Measurements from ENCODE around the gene FNBP1.

FNBP1 gene

DNA sequence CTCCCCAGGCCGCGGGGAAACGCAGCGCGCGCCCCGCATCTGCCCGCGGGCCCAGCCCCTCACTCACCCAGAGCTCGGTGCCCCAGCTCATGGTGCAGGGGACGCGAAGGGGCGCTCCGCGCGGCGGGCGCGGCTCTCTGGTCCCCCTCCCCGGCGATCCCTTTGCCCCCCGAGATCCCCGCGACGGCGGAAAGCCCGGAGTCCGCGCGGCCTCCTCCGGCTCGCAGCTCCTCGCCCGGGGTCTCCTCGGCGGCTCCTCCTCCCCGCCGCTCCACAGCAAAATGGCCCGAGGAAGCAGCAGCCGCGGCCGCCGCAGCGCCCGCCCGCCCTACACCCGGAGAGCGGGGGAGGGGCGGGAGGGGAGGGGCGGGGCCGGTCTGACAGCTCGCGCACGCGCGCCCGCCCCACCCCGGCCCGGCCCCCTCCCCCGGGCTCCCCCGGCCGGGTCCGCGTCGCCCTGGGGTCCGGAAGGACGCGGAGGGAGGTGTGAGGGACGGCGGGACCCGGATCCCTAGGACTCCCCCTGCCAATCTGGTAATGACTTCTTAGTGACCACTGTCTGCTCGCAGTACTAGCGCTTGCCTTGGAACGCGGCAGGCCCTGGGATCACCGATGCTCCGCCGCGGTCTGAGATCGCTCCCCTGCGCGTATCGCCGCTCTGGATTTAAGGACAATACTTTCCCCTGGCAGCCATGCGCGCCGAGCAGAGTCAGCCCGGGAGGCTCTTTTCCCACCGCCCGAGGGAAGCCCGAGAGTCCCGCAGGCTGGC, at the start of gene FNBP1:
Gene FNBP1, minus strand, starts transcription at position 305 of the 769 bp plus-strand sequence. Its CDS starts 214 bp downstream, at position 91.
- FAIRE-seq, result no peak

DNA sequence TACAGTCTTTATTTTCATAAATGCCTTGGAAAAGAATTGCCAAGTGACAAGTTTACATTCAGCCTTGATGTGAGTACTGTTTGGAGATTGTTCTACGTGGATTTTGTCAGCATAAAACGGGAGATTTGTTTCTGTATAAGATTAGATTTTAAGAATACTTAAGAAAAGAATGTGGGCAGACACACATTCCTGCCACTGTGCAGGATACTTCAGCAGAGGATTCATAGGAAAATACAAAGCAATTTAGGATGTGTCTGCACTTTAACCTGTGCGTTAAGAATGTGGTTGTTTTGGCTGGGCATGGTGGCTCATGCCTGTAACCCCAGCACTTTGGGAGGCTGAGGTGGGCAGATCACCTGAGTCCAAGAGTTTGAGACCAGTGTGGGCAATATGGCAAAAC, 47.9 kb upstream of the FNBP1 start:
- FAIRE-seq, result no peak

DNA sequence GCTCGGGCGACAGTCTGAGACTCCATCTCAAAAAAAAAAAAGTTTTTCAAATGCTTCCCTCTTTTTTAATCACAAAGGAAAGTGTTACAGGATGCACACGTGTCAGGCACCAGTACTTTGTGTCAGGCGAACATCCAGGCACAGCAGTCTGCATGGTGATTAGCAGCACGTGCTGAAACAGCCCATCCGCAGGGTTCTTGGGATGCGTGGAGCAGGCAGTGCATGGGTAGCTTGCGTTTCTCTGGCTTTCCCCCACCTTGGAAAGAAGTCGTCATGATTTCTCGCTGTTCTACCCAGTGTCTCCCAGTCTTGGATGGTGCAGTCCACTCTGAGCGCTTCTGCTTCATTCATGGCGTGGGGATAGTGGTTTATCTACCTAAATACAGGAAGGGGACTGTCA, 46.2 kb upstream of the FNBP1 start:
- FAIRE-seq, result no peak

DNA sequence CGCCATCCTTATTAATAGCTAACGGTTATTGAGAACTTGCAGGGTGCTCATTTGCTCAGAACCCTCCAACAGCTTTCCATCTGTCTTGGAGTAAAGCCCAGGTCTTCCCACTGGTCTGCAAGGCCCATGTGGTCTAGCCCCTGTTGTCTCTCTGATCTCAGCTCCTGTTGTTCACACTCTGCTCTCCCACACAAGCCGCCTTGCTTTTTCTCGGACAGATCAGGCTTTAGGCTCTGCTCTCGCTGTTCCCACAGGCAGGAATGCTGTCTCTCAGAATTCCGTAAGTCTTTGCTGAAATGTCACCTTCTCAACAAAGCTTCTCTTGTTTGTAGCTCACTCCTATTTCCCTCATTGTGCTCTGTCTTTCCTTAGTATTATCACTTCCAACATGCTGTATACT, 45.1 kb upstream of the FNBP1 start:
- FAIRE-seq, result no peak

DNA sequence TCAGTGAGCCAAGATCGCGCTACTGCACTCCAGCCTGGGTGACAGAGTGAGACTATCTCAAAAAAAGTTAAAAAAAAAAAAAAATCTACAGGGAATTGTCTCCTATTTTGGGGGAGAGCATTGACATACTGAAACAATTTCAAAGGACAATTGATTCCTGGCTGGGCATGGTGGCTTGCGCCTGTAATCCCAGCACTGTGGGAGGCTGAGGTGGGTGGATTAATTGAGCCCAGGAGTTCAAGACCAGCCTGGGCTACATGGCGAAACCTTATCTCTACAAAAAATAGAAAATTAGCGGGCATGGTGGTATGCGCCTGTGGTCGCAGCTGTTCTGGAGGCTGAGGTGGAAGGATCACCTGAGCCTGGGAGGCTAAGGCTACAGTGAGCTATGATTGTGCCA, 41.3 kb upstream of the FNBP1 start:
- no peak for FAIRE-seq

DNA sequence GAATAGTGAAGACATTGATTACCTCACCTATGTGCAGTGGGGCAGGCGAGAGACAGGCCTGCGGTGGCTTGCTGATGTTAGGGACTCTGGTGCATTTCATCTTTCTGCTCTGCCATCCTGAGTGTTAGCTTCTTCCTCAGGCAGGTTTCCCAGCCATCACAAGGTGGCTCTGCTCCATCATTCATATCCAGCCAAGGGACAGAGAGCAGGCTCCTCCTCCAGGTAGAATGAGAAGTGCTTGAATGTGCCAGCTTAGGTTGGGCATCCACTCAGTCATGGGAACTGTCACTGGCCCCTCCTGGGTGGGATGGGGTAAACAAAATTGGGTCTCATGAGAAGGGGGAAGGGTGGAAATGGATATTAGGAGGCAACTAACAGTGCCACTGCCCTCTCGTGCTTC, 35.6 kb upstream of the FNBP1 start:
- no peak for FAIRE-seq

DNA sequence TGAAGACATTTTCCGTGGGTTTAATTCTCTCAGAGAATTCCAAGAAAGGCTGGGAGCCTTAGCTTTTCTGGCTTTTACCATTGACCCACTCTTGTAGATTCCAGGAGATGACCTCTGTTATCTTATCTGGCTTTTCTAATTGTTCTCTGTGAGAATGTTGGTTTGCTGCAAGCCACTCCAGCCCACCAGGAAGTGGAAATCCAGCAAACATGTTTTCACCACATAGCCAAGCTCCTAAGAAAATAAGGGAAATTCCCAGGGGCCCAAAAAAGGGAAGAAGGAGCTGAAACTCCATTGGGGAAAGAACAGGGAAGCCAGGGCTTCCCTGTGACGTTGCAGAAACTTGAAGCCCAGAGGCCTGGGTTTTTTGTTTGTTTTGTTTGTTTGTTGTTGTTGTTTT, 30.4 kb upstream of the FNBP1 start:
- no peak for FAIRE-seq

DNA sequence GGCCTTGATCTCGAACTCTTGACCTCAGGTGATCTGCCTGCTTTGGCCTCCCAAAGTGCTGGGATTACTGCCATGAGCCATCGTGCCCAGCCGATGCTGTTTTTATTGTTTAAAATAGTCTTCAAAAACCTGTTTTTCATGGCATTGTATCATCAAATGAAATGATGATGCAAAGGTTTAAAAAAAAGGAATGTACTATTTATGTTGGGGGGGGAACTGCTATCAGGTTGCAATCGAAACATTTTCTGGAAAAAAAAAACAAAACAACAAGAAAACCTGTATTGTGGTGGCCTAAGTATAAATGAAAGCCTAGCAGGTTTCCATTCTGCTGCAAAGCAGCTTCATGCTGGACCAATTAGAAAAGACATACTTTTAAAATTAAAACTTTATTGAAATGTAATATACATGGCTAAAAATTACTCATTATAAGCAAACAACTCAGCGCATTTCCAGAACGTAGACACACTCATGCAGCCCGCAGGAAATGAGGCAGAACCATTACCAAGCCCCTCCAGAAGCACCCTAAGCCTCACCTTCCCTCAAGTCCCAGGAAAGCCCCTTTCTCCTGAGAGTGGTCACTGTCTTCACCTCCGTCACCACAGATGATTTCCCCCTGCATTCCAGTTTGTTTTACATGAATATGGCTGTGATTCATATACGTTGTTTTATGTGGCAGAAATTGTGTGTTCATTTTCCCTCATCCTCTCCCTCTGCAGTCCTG, 29.7 kb upstream of the FNBP1 start:
- FAIRE-seq, result no peak

DNA sequence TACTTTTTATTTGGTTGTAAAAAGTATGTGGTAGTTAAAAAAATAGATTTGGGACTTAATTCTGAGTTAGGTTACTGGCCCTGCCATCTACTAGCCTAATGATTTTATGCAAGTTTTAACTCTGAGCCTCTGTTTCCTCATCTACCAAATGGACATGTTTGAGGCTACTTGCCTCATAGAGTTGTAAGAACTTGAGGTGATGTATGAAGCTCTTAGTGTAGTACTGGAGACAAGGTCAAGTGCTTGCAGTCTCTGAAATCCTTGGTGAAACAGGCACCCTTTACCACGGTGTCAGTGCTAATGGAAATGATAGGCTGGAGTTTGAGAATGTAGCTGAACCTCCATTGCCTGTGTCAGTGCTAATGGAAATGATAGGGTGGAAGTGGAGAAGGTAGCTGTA, 26.1 kb upstream of the FNBP1 start:
- FAIRE-seq, result no peak

DNA sequence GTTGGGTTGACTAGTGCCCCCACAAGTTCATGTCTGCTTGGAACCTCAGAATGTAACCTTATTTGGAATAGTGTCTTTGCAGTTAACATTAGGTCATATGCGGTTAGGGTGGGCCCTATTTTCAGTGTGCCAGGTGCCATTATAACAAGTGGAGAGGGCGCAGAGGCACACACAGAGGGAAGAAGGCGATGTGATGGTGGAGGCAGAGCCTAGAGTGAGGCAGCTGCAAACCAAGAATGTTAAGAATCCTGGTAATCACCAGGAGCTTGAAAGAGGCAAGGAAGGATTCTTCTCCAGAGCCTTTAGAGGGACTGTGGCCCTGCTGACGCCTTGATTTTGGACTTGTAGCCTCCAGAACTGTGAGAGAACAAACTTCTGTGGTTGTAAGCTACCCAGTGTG, 21.6 kb upstream of the FNBP1 start:
- FAIRE-seq, result no peak

DNA sequence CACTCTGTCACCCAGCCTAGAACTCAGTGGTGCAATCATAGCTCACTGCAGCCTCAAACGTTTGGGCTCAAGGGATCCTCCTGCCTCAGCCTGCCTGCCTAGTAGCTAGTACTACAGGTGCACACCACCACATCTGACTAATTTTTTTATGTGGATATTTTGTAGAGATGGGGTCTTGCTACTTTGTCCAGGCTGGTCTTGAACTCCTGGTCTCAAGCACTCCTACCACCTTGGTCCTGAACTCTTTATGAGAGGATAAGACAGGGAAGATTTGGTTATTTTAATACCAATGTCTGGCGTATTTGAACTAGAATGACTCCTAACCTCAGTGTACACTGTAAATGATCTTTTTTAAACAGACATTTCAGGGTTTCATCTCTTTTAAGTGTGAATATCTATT, 19.8 kb upstream of the FNBP1 start:
- no peak for FAIRE-seq

DNA sequence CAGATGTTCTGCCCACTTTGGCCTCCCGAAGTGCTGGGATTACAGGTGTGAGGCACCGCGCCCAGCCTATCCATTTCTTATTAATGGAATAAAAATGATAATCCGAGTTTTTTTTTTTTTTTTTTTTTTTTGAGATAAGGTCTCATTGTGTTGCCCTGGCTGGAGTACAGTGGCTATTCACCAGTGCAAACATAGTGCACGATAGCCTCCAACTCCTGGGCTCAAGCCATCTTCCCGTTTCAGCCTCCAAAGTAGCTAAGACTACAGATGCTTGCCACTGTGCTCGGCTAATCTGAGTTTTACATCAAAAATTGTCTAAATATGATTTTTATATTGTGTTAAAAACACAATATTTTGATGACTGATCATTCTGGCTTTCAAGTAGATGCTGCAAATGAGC, 17.3 kb upstream of the FNBP1 start:
- FAIRE-seq, result no peak

DNA sequence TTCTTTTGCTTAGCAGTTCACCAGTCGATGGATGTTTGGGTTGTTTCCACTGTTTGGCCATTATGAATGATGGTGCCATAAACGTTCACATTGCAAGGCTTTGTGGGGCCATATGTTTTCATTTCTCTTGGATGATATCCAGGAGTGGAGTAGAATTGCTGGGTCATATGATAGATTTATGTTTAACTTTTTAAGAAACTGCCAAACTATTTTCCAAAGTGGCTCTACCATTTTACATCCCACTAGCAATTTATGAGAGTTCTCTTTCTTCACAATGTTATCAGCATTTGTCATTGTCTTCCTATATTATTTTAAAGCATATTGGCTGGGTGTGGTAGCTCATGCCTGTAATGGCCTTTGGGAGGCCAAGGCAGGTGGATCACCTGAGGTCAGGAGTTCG, 15.9 kb upstream of the FNBP1 start:
- no peak for FAIRE-seq

DNA sequence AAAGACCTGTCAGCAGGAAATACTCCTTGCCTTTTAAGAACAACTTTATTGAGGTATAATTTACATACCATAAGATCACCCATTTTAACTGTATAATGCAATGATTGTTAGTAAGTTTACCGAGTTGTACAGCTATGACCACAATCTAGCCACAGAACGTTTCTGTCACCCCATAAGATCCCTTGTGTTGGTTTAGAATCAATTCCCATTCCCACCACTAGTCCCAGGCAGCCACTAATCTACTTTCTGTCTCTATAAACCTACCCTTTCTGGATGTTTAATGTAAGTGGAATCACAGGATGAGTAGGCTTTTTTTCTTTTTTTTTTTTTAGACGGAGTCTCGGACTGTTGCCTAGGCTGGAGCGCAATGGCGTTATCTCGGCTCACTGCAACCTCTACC, 15.2 kb upstream of the FNBP1 start:
- FAIRE-seq, result no peak

DNA sequence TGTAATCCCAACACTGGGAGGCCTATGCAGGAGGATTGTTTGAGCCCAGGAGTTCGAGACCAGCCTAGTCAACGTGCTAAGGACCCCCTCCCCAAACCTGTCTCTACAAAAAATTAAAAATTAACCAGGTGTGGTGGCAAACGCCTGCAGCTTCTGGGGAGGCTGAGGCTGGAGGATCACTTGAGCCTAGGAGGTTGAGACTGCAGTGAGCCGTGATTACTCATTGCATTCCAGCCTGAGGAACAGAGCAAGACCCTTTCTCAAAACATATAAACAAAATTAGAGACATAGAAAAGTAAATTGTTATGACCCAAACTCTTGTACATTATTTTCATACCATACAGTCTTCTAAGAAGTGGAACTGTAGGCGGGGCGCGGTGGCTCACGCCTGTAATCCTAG, 11.8 kb upstream of the FNBP1 start:
- FAIRE-seq, result no peak

DNA sequence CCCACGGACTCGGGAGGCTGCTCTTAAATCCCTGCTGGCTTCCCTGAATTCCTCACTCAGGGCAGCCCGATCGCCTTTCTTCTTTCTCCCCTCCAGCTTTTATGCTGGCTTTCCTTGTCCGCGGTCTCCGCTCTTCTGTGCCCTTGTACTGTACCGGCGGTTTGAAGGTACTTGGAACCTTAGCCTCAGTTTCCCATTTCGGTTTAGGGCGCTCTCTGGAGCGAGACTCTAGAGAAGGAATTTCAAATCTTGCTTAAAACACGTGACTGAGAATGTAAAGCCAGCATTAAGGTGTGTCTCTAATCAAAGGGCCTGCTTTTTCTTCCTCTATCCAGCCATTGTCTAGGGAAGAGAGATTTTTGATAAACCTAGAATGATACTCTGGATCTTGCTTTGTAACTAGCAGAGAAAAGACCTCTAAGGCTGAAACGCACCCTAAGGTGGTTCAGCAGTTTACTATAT, 11.4 kb upstream of the FNBP1 start:
- no peak for FAIRE-seq

DNA sequence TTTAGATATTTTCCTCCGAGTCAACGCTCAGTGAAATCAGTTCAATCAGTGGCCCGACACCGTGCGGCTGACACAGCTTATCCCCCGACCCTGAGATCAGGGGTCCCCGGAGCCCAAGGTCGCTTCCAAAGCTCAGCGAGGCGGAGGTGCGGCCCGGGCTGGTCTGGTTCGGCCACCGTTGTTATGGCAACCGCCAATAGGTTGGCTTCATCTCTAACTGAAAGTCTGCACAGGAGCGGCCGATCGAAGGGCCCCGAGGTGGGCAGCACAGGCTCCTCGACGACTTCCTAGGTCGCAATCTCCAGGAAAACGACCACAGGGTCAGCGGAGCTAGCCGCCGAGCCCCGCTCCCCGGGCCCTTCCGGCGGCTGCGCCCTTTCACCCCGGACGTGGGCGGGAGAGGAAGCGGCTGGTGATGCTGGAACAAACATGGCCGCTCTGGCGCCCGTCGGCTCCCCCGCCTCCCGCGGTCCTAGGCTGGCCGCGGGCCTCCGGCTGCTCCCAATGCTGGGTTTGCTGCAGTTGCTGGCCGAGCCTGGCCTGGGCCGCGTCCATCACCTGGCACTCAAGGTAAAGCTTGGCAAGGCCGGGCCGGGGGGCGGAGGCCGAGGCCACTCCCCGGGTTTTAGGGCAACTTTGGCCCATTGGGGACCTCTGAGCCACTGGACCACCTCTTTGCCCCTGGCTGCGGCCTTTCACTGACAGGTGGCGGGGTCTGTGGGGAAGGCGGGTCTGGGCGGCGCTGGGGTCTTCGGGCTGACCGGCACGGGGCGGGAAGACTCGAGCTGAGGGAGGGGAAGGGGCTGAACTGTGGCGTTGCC, 10.7 kb upstream of the FNBP1 start, which contains the start of gene GPR107:
Gene GPR107, plus strand, starts transcription at position 403 of the 821 bp plus-strand sequence. Its CDS starts 27 bp downstream, at position 430.
- no peak for FAIRE-seq

DNA sequence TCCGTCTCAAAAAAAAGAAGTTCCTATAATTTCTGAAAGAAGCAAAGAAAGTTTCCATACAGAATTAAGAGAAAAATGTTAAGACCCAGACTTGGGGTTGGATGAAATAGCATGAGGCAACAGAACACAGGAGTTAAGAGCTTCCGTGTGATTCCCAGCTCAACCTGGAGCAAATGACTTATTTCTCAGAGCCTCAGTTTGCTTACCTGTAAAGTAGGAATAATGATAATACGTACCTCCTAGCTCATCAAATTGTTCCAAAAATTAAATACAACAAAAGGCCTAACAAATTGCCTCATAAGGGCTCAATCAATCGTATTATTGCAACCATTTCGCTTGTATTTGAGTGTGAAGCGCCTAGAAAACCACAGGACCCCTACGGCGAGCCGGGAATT, 10.1 kb upstream of the FNBP1 start:
- no peak for FAIRE-seq

DNA sequence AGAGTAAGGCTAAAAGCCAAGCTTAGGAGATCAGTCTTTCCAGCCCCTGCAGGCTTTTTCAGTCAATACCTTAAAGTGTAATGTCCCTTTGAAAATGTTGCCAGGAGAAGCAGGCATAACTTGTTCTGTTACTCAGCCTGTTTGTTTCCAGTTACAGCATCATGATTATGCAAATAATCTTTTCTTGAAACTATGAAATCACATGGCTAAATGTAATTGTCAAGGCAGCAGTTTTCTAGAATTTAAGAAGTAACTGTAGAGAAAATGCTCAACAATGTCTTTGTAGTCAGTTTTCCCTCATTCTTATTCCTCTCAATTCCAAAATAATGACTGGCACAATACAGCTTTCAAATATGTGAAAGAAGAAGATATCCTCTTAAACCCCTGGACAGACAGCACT, 8.9 kb upstream of the FNBP1 start:
- no peak for FAIRE-seq

DNA sequence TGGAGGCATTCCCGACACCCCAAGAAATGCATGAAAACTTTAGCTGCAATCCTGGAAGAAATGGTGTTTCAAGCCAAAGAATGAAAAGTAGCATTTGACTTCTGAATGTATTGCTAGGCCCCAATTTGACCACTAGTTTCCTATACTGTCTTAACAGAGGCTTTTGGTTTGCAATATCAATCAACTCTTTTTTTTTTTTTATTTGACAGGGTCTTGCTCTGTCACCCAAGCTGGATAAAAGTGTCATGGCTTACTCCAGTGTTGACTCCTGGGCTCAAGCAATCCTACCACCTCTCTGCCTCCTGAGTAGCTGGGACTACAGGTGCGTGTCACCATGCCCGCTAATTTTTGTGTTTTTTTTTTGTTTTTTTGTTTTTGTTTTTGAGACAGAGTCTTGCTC, 7.5 kb upstream of the FNBP1 start:
- FAIRE-seq, result no peak

DNA sequence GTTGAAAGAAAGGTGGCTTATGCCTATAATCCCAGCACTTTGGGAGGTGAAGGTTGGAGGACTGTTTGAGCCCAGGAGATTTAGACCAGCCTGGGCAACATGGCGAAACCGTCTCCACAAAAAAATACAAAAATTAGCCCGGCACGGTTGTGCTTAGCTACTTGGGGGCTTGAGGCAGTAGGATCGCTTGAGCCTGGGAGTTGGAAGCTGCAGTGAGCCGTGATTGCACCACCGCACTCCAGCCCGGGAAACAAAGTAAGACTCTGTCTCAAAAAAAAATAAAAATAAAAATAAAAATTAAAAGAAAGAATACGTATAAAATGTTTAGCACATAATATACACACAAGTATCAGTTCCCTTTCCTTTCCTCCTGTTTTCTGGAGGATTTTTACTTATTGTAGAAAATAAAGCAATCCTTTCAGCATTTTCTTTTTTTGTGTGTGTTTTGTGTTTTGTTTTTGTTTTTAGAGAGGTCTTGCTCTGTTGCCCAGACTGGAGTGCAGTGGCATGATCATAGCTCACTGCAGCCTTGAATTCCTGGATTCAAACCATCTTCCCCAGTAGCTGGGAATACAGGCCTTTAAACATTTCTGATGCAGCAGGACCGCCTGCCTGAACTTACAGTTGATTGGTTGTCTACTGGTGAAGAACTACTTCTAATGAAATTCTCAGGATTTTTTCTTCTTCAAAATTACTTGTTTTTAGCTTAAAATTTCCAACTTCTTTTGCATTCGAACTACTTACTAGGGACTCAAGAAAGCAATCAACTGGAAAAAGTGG, 6.6 kb upstream of the FNBP1 start:
- FAIRE-seq, result no peak

DNA sequence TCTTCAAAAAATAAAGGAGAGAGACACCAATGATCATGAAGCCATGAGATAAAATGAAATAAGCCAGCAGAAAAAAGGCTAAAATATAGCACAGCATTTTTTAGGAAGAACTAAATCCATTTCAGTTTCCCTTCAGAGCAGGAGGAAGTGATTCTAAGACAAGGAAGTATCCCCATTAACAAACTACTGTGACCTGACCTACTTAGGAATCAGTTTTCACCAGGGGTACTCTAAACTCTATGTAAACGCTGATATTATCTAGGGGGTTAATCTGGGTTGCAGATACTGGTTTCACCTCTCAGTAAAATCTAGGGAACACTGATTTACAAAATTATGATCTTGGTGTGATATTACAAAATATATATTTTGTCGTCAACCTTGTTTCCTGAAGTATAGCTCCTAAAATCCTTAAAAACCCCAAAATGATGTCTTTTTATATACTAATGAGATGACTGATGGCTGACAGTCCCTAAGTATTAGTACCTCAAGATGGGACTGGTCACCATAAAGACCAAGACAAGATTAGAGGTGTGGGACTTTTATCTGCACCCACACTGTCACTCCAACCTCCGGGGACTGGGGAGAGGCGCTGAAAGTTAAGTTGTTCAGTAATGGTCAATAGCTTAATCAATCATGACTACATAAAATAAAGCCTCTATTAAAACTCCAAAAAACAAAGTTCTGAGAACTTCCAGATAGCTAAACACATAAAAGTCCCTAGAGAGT, 2.9 kb upstream of the FNBP1 start:
- no peak for FAIRE-seq

All from A204.1 (cell line).